ENCODE data around the gene TRAF3IP3.
"Not testable (repeated sequence)": the region's sequence is repeated elsewhere in the genome, so short reads cannot be mapped to it uniquely, and the experiment has no call there.

Gene TRAF3IP3

DNA sequence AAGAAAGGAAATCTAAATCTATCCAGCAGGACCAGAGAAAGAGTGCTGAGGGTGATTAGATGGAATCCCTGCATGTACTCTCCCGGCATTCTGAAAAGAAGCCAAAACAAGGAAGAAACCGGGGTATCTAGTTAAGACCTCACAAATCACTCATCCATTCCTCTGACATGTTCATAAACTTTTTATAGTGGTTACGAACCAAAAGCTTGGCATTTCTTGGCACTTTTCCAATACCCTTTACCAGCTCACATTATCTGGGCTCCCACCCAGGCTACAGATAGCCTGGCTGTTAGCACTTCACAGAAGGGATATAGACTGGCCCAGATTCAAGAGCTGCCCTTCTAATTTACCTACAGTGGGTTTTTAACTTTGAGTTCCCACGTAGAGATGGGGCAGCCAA, 30.3 kb downstream of the TRAF3IP3 start:
- TF ChIP-seq, protein P1, sequence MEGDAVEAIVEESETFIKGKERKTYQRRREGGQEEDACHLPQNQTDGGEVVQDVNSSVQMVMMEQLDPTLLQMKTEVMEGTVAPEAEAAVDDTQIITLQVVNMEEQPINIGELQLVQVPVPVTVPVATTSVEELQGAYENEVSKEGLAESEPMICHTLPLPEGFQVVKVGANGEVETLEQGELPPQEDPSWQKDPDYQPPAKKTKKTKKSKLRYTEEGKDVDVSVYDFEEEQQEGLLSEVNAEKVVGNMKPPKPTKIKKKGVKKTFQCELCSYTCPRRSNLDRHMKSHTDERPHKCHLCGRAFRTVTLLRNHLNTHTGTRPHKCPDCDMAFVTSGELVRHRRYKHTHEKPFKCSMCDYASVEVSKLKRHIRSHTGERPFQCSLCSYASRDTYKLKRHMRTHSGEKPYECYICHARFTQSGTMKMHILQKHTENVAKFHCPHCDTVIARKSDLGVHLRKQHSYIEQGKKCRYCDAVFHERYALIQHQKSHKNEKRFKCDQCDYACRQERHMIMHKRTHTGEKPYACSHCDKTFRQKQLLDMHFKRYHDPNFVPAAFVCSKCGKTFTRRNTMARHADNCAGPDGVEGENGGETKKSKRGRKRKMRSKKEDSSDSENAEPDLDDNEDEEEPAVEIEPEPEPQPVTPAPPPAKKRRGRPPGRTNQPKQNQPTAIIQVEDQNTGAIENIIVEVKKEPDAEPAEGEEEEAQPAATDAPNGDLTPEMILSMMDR (conservative IDR thresholded peaks at IDR 0.05; ENCODE audit: control insufficient read depth, insufficient read depth, low read depth, low read length), result no peak
- H3K4me3 ChIP-seq (ENCODE audit: control insufficient read depth, low read depth, low read length), result no peak overlapping the region
- DNase-seq (ENCODE audit: low read depth), result no peak

DNA sequence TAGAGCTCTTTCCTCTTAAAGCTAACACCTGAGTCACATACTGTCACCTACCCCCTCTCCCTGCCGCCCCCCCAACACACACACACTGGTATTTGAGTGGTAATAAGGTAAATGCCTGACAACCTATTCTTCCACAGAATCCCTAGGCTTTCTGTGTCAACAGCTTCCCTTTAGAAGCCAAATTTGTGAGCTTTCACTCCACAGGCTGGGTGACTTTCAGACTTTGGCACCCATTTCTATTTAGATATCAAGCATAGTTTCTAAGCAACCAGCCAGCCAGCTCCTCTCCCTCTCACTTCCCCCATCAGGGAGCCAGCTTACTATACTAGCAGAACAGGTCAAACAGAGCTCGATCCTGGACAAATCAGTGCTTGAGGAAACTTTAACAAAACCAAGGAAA, 31.7 kb downstream of the TRAF3IP3 start:
- no peak for DNase-seq (ENCODE audit: low read depth)
- TF ChIP-seq, protein P1 (conservative IDR thresholded peaks at IDR 0.05; ENCODE audit: control insufficient read depth, insufficient read depth, low read depth, low read length), result no peak
- no peak overlapping the region for H3K4me3 ChIP-seq (ENCODE audit: control insufficient read depth, low read depth, low read length)

DNA sequence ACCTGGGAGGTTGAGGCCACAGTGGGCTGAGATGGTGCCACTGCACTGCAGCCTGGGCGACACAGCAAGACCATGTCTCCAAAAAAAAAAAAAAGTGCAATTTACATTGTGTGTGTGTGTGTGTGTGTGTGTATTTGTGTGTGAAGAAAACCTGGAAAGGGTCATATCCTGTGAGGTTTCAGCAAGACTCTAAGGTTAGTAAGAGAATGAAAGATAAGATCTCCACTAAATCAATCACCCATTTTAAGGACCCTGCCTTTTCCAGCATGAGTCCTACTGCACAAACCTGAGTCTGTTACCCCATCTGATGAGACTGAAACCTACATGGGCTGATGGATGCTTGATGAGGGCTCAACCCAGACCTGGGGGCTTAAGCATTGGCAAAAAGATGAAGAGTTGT, 33.4 kb downstream of the TRAF3IP3 start:
- DNase-seq (ENCODE audit: low read depth), result no peak
- H3K4me3 ChIP-seq (ENCODE audit: control insufficient read depth, low read depth, low read length), result no peak overlapping the region
- TF ChIP-seq, protein P1 (conservative IDR thresholded peaks at IDR 0.05; ENCODE audit: control insufficient read depth, insufficient read depth, low read depth, low read length), result no peak

DNA sequence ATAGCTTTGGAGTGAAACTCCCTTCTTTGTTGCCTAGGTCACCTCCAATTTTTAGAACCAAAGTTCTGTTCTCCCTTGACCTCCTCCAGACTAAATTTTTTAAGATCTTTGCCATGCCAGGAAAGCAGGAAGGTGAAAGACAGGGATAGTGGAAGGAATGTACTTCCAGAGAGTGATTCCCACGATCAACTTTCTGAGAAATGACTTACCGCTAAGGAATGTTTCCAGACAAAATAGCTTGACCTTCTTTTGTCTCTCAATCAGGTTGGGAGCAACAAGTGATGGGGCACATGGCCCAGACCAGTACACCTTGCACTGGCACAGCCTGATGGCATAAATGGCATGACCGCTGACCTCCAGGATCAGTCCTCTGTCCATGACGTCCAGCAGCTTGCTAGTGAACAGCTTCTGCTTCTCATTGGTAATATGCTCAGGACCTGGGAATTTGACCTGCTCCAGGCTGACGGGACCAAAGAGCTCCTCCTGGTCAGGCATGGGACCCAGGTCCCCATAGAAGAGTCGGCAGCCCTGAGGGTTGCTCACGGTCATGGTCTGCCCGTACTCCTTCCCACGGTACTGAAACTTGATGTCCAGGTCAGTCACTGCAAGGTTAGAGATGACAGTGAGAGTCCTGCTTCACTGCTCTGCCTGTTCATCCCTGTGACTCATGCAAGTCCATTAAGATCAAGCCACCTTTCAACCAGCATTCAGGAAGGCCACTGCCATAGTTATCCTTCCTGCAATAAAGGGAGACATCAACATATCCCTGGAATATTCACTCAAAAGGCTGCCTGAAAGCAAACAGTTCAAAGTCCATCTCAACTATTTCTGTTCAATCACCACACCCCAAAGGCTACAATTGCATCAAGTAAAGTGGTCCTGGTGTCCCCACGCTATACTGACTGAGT, 34.7 kb downstream of the TRAF3IP3 start:
- TF ChIP-seq, protein P1 (conservative IDR thresholded peaks at IDR 0.05; ENCODE audit: control insufficient read depth, insufficient read depth, low read depth, low read length), result no peak
- H3K4me3 ChIP-seq (ENCODE audit: control insufficient read depth, low read depth, low read length), result no peak overlapping the region
- DNase-seq (ENCODE audit: low read depth), result no peak

DNA sequence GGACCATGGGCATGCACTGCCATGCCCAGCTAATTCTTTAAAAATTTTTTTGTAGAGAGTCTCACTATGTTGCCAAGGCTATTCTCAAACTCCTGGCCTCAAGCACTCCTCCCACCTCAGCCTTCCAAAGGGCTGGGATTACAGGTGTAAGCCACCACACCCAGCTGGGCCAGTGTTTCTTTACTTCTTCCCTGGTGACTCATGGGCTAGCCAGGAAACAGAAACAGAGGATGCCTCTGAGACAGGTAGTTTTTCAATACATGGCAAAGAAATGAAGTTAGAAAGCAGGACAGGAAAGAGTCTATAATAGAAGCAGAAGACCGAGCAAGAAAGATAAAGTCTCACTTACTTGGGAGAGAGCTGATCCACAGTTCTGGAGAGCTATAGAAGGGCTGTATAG, 36.1 kb downstream of the TRAF3IP3 start:
- TF ChIP-seq, protein P1 (conservative IDR thresholded peaks at IDR 0.05; ENCODE audit: control insufficient read depth, insufficient read depth, low read depth, low read length), result no peak
- no peak overlapping the region for H3K4me3 ChIP-seq (ENCODE audit: control insufficient read depth, low read depth, low read length)
- no peak for DNase-seq (ENCODE audit: low read depth)

DNA sequence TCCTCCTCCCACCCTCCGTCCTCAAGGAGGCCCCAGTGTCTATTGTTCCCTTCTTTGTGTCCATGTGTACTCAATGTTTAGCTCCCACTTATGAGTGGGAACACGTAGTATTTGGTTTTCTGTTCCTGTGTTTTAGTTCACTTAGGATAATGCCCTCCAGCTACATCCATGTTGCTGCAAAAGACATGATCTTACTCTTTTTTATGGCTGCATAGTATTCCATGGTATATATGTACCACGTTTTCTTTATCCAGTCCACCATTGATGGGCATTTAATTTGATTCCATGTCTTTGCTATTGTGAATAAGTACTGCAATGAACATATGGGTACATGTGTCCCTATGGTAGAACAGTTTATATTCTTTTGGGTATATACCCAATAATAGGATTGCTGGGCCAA, 37.9 kb downstream of the TRAF3IP3 start:
- H3K4me3 ChIP-seq (ENCODE audit: control insufficient read depth, low read depth, low read length); DNase-seq (ENCODE audit: low read depth): not testable (repeated sequence)

DNA sequence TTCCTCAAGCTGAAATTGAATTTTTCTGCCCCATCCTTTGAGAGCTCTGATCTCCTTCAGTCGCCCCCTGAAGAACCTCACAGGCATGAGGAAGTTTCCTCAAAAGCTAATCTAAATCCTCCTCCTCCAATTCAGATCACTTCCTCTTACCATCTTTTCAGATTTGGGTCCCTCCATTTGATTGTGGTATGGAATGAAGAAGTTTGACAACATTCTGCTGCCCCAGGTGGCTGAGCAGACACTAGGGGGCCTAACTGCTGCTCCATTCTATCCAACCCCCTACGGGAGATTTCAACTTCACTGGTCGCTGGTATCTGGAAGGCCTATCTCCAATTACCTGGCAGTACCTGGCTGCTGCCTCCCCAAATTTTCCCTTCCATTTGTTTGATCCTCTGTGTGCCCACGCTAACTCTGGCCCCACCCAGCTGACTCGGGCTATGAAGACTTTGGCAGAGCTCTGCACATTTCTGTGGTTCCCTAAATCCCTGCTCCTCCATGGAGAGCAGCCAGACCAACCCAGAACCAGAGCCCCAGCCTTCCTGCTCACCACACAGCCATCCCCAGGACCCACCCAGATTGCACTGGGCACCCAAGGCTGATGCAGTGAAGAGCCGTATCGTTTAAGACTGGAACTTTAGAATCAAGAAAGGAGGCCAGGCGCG, 42.3 kb downstream of the TRAF3IP3 start:
- TF ChIP-seq, protein P1 (conservative IDR thresholded peaks at IDR 0.05; ENCODE audit: control insufficient read depth, insufficient read depth, low read depth, low read length), result peak; percentile 2
- no peak for DNase-seq (ENCODE audit: low read depth)
- no peak overlapping the region for H3K4me3 ChIP-seq (ENCODE audit: control insufficient read depth, low read depth, low read length)
